DMS79 (cell line): ENCODE results near the gene ZNF579.
A peak's percentile ranks its signal among the peaks of the same experiment; 100 is the strongest.

ENCODE experiments used
- DNase-seq: peaks from one replicate; lab custom pipeline; 2025; lab: John Stamatoyannopoulos, UW

Gene ZNF579

GRCh38 chr19:55611983-55612645 lies 31.5 kb upstream of the ZNF579 start:
- DNase-seq = no peak

DNA sequence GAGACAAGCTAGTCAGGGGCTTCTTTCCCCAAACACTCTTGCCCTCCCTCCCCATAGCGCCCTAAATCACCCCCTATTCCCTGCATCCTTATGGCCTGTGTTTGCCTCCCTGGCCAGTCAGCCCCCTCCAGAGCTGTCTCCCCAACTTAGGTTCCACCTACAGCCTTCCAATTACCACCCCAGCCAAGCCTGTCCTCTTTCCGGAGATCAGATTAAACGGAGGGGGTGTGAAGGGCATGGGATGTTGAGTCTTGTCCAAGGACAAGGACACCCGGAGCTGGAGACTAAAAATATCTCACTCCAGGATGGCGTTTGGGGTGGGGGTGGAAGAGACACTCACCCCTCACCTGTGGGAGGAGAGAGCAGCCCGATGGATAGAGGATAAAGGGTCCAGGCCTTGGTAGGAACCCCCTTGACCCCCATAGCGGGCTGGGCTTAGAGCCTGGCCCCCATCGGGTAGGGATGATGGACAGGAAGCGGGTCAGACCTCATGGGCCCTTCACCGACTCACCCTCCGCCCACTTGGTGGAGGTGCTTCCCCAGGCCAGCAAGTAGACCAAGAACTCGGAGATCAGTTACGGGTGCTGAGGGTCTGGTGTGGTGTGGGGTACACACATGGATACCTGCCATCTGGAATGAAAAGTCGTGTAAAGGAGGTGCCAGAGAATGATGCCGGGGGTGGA lies 30.8 kb upstream of the ZNF579 start:
- DNase-seq = no peak

DNA sequence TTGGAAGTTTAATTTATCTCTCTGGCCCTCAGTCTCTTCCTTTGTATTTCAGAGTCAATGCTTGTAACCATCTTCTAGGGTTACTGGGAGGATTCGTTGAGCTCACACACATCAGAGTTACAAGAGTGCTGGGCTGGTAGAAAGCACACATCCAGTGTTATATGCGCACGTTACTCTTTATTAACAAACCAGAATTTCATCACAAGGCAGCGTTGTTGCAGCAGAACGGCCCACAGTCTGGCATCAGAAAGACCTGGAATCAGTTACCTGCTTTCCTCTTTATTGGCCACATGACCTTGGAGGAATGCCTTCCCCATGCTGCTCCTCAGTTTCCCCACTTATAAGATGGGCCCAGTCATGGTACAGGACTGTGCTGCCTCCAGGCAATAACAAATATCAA lies 28.7 kb upstream of the ZNF579 start:
- no peak for DNase-seq

DNA sequence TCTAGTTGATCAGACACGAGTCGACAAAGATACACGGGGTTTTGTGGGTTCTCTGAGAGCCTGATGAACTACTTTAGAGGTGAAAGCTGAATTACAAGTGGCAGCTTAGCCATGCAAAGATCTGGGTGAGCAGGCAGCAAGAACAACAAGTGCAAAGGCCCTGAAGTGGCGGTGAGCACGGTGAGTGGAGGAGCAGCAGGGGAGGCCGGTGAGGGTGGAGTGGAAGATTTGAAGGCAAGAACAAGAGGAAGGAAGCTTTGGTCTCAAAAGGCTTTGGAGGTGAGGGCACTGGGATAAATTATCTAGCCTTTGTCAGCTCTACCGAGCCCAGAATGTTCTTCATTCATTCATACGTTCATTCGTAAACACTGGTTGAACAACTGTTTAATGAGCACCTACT lies 26.2 kb upstream of the ZNF579 start:
- DNase-seq = no peak

DNA sequence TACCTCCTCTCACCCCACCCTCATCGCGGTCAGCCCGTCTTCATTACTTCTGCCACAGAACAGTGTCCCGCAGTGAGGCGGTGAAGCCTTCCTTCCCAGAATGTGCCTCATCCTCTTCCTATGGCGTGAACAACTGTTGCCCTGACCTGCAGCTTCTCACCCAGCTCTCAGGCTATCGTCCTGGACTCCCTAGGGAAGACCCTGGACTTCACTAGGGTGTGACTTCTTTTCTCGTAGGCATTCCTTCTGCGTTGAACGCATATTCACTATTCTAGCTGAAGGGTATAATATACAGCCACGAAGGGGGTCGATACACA lies 25.8 kb upstream of the ZNF579 start:
- DNase-seq = no peak

DNA sequence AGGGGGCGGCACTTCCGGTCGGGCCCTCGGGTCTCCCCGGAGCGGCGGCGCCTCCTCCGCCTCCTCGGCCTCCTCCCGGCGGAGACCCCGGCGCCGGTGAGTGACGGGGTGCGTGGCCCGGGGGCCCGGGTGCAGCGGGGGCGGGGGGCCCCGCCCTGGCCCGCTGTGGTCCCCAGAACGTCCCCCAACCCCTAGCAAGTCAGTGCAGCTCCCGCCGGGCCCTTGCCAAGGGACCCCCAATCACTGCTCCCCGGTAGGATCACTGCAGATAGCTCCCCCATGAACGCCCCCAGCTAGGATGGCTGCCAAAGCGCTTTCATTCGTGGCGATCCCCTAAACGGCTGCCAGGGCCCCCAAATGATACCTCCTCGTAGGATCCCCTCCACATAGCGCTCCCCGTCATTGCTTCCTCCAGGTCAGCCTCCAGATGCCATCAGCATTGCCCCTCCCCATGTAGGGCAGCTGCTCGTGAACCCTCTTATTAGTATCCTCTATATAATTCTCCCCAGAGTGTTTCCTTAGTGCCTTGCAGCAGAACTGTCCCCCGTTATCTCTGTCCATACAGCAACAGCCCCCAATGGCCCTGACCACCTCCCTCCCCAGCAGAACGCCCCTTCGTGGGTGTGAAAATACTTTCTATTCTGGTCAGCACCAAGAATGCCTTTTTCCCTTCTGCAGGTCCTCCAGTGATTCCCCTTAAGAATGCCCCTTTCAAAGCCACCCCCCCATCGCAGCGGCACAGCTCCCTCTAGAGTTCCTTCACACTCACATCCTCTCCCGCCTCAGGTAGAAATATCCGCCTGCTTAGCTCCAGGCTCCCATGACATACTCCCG lies 25.2 kb upstream of the ZNF579 start, which contains the start of gene ZNF865:
Gene ZNF865 (plus strand): TSS at position 11 of the 834 bp plus-strand sequence. CDS start 7,972 bp downstream, outside the sequence.
- peak; percentile 21 for DNase-seq

- peak; percentile 96 for DNase-seq
Measured at GRCh38 chr19:55605207-55605636, 24.6 kb upstream of the ZNF579 start.

- DNase-seq = no peak
Measured at GRCh38 chr19:55603581-55604292, 23.1 kb upstream of the ZNF579 start.

GRCh38 chr19:55603115-55603514 lies 22.5 kb upstream of the ZNF579 start:
- DNase-seq = no peak

- DNase-seq = no peak
Measured at GRCh38 chr19:55602104-55603001, 21.7 kb upstream of the ZNF579 start.

DNA sequence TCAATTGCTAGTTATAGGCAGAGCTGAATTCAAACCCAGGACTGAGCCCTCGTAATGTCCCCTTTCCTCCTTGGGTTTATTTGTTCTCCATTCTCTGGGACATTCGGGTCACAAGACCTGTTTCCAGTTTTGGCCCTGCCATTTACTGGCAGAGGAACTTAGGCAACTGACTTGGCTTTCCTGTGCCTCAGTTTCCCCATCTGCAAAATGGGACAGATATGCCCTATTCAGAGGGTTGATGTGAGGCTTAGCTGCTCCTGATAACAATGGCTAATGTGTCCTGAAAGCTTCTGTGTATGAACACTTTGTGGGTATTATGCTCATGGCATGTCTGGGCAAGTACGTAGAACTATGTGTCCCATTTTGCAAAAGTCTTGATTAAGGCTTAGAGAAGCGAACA lies 20.4 kb upstream of the ZNF579 start:
- DNase-seq = no peak

GRCh38 chr19:55600662-55601028 lies 20.0 kb upstream of the ZNF579 start:
- no peak for DNase-seq

DNA sequence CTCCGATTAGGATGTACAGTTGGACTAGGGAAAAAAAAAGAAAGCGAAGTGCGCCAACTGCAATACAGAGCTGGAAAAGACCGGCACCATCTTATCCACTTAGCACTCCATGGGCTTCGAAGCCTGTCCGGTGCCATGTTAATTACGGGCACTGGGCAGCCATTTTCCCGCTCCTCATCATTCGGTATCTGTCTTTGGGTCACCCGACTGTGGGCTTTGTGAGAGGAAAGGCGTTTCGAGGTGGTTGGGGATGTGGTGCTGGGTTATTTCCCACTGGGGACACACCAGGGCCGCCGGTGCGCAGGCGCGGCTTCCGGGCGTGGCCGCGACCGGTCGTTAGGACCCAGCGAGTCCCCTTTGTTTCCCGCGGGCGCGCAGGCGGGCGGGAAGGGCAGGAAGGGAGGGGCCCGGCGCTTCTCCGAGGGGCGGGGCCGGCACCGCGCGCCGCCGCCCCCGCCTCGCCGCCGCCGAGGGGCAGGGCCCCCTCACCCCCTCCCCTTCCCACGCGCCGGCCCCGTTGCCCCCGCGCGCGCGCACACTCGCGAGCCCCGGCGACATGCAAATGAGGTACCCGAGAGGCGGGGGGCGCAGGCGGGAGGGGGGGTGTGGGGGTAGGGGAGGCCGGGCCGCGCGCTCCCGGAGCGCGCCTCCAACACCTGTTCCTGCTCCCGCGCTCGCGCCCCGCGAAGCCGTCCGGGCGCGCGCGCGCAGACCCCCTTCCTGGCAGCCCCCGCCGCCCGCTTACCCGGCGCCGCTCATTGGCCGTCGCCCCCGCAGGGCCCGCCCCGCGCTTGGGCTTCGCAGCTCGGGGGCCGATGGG lies 19.4 kb upstream of the ZNF579 start, which contains the start of gene ZNF524:
Gene ZNF524 (plus strand): TSS at position 447 of the 820 bp plus-strand sequence. CDS start 1,825 bp downstream, outside the sequence.
- DNase-seq = peak; percentile 92

DNA sequence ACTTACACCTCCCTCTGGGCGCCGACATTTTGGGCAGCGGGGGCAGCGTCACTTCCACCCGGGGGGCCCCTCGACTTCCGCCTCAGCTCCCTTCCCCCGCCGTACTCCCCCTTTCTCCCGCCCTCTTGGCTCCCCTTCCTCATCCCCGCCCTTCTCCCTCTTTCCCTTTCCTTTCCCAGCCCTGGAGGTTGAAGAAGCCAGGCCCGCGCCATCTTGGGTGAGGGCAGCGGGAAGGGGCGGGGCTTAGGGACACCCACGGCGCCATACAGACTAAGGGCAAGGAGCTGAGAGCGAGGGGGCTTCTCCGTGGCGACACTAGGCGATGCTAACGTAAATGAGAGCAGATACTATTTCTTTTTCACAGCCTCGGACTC lies 18.8 kb upstream of the ZNF579 start, which contains the start of gene FIZ1:
Gene FIZ1 (minus strand): TSS at position 50 of the 374 bp plus-strand sequence. CDS start 1,652 bp downstream, outside the sequence.
- DNase-seq = peak; percentile 99

GRCh38 chr19:55598719-55599467 lies 18.2 kb upstream of the ZNF579 start:
- DNase-seq = peak; percentile 94

DNA sequence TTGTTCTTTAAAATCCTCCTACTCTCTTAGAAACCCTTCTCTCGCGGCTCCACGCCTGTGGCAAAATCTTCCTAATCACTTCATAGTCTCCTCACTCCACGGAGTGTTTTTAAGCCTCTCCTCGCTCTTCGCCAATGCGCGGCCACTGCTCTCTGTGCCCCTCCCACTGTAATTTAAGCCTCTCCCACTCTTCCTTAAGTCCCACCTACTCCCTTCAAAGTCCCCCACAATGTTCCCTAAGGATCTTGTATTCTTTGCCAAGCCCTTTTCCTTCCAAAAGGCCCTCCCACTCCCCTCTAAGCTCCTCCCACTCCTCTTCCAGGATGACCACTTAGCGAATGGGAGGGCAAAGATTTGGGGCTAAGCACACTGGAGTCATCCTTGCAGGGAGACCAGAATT lies 17.4 kb upstream of the ZNF579 start:
- DNase-seq = no peak

GRCh38 chr19:55597501-55597921 lies 16.9 kb upstream of the ZNF579 start:
- no peak for DNase-seq

DNA sequence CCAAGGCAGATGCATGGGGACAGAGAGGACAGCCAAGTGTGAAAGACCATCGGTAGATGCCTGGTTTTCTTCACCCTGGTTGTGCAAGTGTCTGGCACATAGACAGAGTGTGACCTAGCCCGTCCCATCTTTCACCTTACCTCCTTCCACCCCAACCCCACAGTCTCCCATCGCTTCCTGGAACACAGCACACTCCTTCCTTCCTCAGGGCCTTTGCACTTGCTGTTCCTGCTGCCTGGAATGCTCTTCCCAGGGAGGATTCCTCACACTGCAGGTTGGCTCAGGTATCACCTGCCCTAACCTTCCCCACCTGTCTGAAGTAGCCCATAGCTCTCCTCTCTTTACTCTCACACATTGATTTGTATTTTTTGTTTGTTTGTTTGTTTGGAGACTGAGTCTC lies 15.7 kb upstream of the ZNF579 start:
- DNase-seq = no peak

DNA sequence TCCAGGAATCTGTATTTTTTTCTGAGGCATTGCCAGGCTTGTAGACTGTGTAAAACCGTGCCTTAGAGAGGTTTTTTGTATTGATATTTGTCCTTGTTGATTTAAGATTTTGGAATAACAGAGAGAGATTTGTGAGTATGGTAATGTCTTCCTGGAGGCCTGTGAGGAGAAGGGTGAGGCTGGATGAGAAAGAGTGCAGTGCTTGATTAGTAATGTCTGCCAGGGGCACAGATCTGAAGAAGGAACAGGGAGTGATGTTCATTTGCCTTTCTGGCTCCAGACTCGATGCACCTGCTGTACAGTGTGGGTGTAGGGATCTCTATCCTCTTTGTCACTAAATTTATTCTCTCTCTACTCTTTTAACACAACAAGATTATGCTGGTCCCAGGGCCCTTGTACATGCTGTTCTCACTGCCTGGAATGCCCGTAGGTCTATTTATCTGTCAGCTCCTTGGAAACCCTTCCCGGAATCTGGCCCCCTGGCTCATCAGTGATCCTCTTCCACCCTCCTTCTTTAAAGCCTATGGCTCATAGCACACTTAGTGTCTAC lies 14.4 kb upstream of the ZNF579 start:
- no peak for DNase-seq
